Vagina (tissue), 2 donors: ENCODE data around the gene RPL10A. TPM values are rescaled to one million over a fixed set of nuclear protein-coding genes. Genes with fewer than 3 reads are reported as not detected.

Source experiments
- DNase-seq, 2 donors: peaks; one replicate each; pipeline ENCODE4 v3.0.0-alpha.2; 2017; ENCODE audit errors: extremely low spot score in 2 of 2
- H3K27ac ChIP-seq: fragments of 200-600 bp; sonication (generic); one replicate; pipeline ENCODE4 v1.5.1; 2019
- H3K27me3 ChIP-seq: fragments of 200-600 bp; sonication (generic); one replicate; pipeline ENCODE4 v1.5.1; 2019
- H3K36me3 ChIP-seq, 2 donors: fragments of 200-600 bp; sonication (generic); one replicate each; pipeline ENCODE4 v1.5.1; 2017 to 2019
- H3K4me1 ChIP-seq: fragments of 200-600 bp; sonication (generic); one replicate; pipeline ENCODE4 v1.5.1; 2019
- H3K4me3 ChIP-seq, 2 donors: fragments of 200-600 bp; sonication (generic); 1 replicate in 1 of 2; 2 replicates in 1 of 2; pipeline ENCODE4 v1.5.1; 2016 to 2019
- H3K9me3 ChIP-seq: fragments of 200-600 bp; sonication (generic); one replicate; pipeline ENCODE4 v1.5.1; 2019
- POLR2A ChIP-seq, 2 donors: fragments of 450-650 bp; IDR thresholded peaks; one replicate each; pipeline ENCODE4 v1.6.1; 2017; ENCODE audit warnings: antibody characterized with exemption in 2 of 2, mild to moderate bottlenecking in 2 of 2, moderate library complexity in 2 of 2
- POLR2AphosphoS5 ChIP-seq, 2 donors: sonication (generic); formaldehyde crosslinking; IDR thresholded peaks; one replicate each; pipeline ENCODE4 v1.9.0; 2017; ENCODE audit warnings: antibody characterized with exemption in 2 of 2, mild to moderate bottlenecking in 2 of 2, low read depth in 1 of 2; ENCODE audit not compliant: insufficient read depth in 1 of 2
- intact Hi-C: fragments of 100-400 bp; cut with DNase I; formaldehyde crosslinking; loops from one replicate; pipeline ENCODE4 v1.15.1; 2023
- total RNA-seq: library from RNA; depleted of rRNA; stranded (reverse); fragments of >200 nt; gene quantifications from one replicate; pipeline ENCODE4 v1.2.3, GENCODE V29; 2016
- TF ChIP-seq, protein P1 (sequence below), 3 experiments: fragments of 450-650 bp in 2 of 3; fragments of 200-600 bp in 1 of 3; sonication (generic) in 1 of 3; IDR thresholded peaks; one replicate each; pipeline ENCODE4 v1.5.1; 2017 to 2019; ENCODE audit warnings: antibody characterized with exemption in 3 of 3, mild to moderate bottlenecking in 2 of 3, moderate library complexity in 2 of 3

The RPL10A gene
- total RNA-seq, 1 donor from 2014 or later, result 2,013 TPM

DNA sequence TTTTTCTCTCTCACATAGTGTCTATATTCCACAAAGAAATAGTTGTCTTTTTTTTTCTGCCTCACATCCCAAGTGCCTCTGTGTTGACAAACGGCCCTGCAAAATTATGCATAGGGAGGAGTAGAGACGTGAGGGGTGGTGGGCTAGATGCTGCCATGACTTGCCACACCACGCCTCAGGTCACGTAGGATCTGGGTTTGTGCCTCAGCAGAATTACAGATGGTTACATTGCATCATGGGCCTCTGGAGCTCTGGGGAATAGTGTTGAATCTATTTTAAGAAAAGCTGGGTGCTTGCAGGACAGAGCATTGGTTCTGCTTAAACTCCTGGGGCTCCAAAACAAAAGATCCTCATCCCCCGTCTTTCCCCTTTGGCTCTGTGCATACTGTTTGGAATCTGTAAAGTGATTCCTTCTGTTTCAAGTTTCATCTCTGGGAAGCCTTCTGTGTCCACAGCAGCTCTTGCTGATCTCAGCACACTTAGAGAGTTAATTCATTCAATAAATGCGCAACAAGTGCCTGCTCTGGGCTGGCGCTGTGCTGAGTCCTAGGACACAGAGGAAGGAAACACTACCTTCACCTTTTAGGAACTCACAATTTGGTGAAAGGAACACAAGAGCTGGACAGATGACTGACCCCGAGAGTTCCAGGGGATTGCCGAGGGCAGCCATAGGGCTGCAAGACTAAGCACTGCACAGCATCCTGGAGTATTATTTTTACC, 13.7 kb upstream of the RPL10A start:
- Histone ChIP-seq H3K4me3 (no peak overlapping the region), H3K36me3 (peaks cover 0 to 19% of the 10 kb centered on the region in 2 donors), H3K4me1 (peaks cover 39% of the 10 kb centered on the region), H3K27me3 (no peaks in the 10 kb centered on the region), H3K27ac (peak overlapping the region; percentile 21), H3K9me3 (no peaks in the 10 kb centered on the region)
- DNase-seq, result no peak
- intact Hi-C loops, result loop anchor here (5.0 kb wide), 1 partner anchor 112 kb away; the partner anchor contains the start of gene PPARD
- TF ChIP-seq POLR2A (IDR thresholded peaks at IDR 0.05) (no peak), POLR2AphosphoS5 (IDR thresholded peaks at IDR 0.05; ENCODE audit: insufficient read depth in 1 of 2, low read depth in 1 of 2) (no peak)

DNA sequence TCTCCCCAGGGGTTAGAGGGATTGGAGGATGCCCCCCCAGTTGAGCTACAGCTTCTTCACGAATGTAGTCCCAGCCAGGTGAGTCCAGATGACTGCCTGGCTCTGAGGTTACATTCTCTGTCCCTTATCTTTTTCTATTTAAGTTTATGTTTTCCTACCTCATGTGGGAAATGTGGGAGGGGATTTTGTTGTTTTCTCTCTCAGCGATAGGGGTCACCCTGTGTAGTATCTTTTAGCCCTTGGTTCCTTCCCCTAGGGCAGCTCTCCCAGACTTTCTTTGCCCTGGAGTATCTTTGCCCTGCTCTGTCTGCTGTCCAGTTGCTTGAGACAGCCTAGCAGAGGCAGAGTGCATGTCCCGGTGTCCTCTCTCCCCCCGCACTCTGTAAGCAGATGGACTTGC, 10.3 kb upstream of the RPL10A start:
- H3K27me3 ChIP-seq, result no peaks in the 10 kb centered on the region
- H3K36me3 ChIP-seq, result peaks cover 0 to 33% of the 10 kb centered on the region in 2 donors
- H3K4me3 ChIP-seq, result no peak overlapping the region
- intact Hi-C loops, result no loop called here
- no peak overlapping the region for H3K27ac ChIP-seq
- H3K4me1 ChIP-seq, result peaks cover 31% of the 10 kb centered on the region
- no peaks in the 10 kb centered on the region for H3K9me3 ChIP-seq
- DNase-seq, result no peak
- TF ChIP-seq POLR2A (IDR thresholded peaks at IDR 0.05), result no peak
- TF ChIP-seq POLR2AphosphoS5 (IDR thresholded peaks at IDR 0.05; ENCODE audit: insufficient read depth in 1 of 2, low read depth in 1 of 2), result no peak
- TF ChIP-seq, protein P1, sequence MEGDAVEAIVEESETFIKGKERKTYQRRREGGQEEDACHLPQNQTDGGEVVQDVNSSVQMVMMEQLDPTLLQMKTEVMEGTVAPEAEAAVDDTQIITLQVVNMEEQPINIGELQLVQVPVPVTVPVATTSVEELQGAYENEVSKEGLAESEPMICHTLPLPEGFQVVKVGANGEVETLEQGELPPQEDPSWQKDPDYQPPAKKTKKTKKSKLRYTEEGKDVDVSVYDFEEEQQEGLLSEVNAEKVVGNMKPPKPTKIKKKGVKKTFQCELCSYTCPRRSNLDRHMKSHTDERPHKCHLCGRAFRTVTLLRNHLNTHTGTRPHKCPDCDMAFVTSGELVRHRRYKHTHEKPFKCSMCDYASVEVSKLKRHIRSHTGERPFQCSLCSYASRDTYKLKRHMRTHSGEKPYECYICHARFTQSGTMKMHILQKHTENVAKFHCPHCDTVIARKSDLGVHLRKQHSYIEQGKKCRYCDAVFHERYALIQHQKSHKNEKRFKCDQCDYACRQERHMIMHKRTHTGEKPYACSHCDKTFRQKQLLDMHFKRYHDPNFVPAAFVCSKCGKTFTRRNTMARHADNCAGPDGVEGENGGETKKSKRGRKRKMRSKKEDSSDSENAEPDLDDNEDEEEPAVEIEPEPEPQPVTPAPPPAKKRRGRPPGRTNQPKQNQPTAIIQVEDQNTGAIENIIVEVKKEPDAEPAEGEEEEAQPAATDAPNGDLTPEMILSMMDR (IDR thresholded peaks at IDR 0.05), result no peak

DNA sequence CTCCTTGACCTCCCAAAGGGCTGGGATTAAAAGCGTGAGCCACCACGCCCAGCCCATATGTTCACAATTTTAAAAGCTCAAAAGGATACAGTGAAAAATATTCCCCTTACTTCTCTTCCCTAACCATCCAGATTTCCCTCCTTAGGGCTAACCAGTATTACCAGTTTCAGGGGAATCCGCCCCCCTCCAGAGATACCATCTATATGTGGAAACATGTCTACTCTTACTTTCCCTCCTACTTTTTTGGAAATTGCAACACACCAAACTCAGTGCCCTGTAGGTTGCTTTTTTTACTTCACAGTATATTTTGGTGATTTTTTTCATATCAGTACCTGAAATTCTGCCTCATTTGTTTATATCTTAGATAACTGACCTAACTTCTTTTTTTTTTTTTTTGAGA, 6.9 kb upstream of the RPL10A start:
- peak in 1 of 2 donors; percentile 39 for TF ChIP-seq POLR2AphosphoS5 (IDR thresholded peaks at IDR 0.05; ENCODE audit: insufficient read depth in 1 of 2, low read depth in 1 of 2)
- TF ChIP-seq POLR2A (IDR thresholded peaks at IDR 0.05), result no peak
- intact Hi-C loops, result no loop called here
- Histone ChIP-seq H3K36me3 (peaks cover 0 to 34% of the 10 kb centered on the region in 2 donors), H3K9me3 (no peaks in the 10 kb centered on the region), H3K27me3 (no peaks in the 10 kb centered on the region), H3K4me3 (no peak overlapping the region), H3K4me1 (peaks cover 5% of the 10 kb centered on the region), H3K27ac (no peak overlapping the region)
- no peak for DNase-seq

DNA sequence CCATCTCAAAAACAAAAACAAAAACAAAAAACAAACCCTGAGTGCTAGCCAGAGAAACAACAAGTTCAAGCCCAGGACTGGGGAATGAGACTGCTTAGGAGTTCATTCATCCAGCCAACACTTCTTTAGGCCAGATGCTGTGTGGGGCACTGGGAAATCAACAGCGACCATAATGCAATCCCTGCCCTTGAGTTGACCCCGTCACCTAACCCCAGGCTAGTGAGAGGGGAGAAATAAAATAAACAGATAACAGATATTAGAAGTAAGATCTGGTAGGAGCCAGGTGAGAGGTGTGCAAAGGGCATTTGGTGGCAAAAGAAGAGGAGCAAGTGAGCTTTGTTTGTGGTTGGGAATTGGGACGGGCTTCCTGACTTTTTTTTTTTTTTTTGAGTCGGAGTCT, 4.9 kb upstream of the RPL10A start:
- Histone ChIP-seq H3K27ac (no peak overlapping the region), H3K4me1 (peaks cover 5% of the 10 kb centered on the region), H3K36me3 (peaks cover 0 to 24% of the 10 kb centered on the region in 2 donors)

DNA sequence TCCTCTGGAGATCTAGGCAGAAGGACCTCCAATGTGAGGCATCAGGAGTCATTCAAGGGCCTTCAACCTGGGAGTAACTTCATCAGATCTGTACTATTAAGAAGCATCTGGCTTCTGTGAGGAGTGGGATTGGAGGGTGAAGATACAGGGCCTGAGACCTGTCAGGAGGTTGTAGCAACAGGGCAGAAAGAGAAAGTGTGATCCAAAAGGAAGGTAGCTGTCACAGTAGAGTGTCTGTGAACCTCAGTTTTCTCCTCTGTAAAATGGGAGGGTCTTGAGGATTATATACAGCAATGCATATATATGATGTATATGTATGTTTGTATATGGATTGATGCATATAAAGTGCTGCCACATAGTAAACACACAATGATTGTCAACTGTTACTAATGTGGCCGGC, 2.6 kb upstream of the RPL10A start:
- TF ChIP-seq POLR2AphosphoS5 (IDR thresholded peaks at IDR 0.05; ENCODE audit: insufficient read depth in 1 of 2, low read depth in 1 of 2), result no peak
- TF ChIP-seq POLR2A (IDR thresholded peaks at IDR 0.05), result no peak
- TF ChIP-seq, protein P1 (IDR thresholded peaks at IDR 0.05), result no peak
- Histone ChIP-seq H3K36me3 (peaks cover 0 to 15% of the 10 kb centered on the region in 2 donors), H3K27ac (no peak overlapping the region), H3K9me3 (no peaks in the 10 kb centered on the region), H3K4me1 (peaks cover 22% of the 10 kb centered on the region), H3K4me3 (no peak overlapping the region), H3K27me3 (no peaks in the 10 kb centered on the region)
- intact Hi-C loops, result no loop called here
- DNase-seq, result no peak

More for the DNA sequence above, 4.9 kb upstream of the RPL10A start:
- Histone ChIP-seq H3K27me3 (no peaks in the 10 kb centered on the region), H3K4me3 (no peak overlapping the region), H3K9me3 (no peaks in the 10 kb centered on the region)
- intact Hi-C loops, result no loop called here
- TF ChIP-seq POLR2AphosphoS5 (IDR thresholded peaks at IDR 0.05; ENCODE audit: insufficient read depth in 1 of 2, low read depth in 1 of 2), result no peak
- DNase-seq, result no peak

DNA sequence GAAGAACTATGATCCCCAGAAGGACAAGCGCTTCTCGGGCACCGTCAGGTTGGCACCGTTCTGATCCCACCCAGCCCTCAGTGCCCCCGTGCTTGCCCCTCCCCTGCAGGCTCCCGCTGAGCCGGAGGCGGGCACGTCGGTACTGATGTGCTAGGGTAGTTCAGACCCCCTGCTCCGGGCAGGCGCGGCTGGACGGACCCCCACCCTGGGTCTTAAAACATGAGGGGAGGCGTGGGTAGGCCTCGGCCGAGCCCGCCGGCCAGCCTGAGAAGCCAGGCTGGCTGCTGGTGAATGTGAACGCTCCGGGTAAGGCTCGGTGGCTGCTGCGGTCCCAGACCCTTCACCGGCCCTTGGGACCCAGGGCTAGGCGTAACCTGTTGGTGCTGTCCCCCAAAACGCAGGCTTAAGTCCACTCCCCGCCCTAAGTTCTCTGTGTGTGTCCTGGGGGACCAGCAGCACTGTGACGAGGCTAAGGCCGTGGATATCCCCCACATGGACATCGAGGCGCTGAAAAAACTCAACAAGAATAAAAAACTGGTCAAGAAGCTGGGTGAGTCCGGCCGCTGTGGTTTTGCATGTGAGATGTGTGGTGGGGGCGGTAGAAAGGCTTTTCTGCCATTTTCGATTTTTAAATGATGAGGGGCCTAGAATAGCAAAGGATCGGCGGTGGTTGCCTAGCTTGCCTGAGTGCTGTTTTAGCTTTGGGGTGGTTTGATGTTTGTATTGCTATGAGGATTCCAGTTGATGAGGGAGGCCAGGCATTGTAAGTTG, 964 bp downstream of the RPL10A start:
- Histone ChIP-seq H3K36me3 (peaks cover 0 to 29% of the 10 kb centered on the region in 2 donors), H3K4me1 (peaks cover 39% of the 10 kb centered on the region), H3K9me3 (no peaks in the 10 kb centered on the region), H3K27me3 (no peaks in the 10 kb centered on the region), H3K4me3 (peak overlapping the region; percentile 75 to 76), H3K27ac (peak overlapping the region; percentile 91)
- no peak for DNase-seq
- no peak for TF ChIP-seq POLR2A (IDR thresholded peaks at IDR 0.05)
- TF ChIP-seq POLR2AphosphoS5 (IDR thresholded peaks at IDR 0.05; ENCODE audit: insufficient read depth in 1 of 2, low read depth in 1 of 2), result no peak
- TF ChIP-seq, protein P1 (IDR thresholded peaks at IDR 0.05), result no peak
- intact Hi-C loops, result no loop called here
